ENCODE data around the gene FAM76A.

GRCh38 chr1:27704958-27705357 is 20.8 kb upstream of the FAM76A start:
- no peak for TF ChIP-seq CTCF (IDR thresholded peaks at IDR 0.05)
- no peak for TF ChIP-seq POLR2A (IDR thresholded peaks at IDR 0.05)
